GM21515 (cell line): ENCODE results near the gene FZD7.

Experiments
- ATAC-seq: cut with Tn5 transposase; IDR thresholded peaks from one replicate; pipeline ENCODE4 v1.9.1; 2021; ENCODE audit not compliant: unreplicated experiment

Gene FZD7

DNA sequence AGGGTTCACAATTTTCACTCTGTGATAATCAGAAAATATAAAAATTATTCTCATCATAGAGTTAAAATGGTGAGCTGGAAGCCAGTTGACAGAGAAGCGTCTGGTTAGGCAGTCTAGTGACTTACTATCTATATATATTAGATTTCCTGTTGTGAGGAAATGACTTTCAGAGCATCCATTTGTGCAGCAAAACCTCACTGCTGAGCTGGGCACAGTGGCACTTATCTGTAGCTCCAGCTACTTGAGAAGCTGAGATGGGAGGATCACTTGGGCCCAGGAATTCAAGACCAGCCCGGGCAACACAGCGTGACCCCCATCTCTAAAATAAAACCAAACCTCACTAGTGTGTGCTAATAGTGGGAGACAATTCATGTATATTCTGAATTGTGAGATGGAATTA lies 32.2 kb downstream of the FZD7 start:
- no peak for ATAC-seq

DNA sequence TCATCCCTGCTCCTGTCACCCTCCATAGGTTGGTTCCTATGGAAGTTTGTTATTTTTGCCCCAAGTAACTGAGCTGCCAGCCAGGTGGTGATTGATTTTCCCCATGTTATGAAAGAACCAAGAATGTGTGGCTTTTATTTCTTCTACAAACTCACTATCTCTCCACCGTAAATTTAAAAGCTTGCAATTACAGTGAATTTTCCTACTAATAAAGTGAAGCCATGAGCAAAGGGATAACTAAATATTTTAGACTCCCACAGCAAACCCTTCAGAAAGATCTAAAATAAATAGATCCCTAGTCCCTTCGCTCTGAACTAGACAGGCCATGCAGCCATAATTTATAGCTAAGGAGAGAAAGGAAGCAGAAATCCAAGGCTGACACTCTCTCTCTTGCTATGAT lies 33.2 kb downstream of the FZD7 start:
- no peak for ATAC-seq

DNA sequence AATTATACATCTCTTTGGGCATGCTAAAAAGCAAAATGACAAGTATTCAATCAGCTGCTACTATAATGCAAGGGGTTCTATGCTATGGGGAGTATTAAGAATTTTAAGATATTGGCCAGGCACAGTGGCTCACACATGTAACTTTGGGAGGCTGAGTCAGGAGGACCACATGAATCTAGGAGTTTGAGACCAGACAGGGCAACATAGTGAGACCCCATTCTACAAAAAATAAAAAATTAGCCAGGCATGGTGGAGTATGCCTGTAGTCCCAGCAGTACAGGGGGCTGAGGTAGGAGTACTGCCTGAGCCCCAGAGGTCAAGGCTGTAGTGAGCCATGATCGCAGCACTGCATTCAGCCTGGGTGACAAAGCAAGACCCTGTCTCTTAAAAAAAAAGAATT lies 33.9 kb downstream of the FZD7 start:
- no peak for ATAC-seq

DNA sequence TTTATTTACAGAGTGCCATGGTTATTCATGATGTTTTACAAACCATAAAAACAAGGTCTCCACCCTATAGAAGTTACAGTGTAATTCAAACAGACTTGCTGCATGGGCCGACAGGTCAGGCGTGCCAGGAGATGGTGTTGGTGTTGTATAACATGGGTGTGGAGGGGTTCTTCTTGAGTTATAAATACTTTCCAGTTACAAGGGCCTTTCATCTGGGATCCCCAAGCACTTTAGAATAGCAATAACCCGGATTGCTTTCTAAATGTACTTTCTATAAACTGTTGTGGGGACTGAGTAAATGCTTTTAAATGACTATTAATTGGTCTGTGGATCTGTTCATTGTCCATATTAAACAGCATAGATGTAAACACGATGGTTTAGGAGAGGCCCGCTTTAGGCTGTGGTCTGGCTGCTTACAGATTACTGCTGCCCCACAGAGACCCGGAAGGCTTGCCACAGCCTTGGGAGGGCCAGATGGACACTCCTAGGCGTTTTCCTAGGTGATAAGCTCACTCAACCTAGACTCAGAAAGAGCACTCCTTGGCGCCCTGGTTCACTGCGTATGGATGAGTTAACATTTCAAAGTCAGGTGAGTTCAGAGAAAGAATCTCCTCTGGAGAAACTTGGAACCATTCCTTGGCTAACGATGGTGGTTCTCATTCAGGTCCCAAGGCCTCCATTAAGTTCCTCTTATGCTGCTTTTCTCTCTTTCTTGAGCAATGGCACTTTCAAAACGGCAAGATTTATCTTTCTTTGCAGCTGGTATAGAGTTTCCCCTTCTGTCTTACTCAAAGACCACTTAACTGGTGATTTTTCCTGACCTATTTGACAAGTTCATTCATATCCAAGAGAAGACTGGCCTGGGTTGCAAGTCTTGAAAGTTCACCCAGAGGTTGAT lies 35.8 kb downstream of the FZD7 start:
- ATAC-seq: no peak

DNA sequence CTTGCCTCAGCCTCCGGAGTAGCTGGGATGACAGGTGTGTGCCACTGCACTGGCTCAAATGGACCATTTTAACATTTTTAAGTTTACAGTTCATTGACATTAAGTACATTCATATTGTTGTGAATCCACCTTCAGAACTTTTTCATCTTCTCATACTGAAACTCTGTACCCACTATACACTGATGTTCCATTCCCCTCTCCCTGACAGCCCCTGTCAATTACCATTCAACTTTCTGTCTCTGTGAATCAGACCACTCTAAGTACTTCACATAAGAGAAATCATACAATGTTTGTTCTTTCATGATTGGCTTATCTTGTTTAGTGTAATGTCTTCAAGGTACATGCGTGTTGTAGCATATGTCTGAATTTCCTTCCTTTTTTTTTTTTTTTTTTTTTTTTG lies 37.5 kb downstream of the FZD7 start:
- ATAC-seq: no peak

DNA sequence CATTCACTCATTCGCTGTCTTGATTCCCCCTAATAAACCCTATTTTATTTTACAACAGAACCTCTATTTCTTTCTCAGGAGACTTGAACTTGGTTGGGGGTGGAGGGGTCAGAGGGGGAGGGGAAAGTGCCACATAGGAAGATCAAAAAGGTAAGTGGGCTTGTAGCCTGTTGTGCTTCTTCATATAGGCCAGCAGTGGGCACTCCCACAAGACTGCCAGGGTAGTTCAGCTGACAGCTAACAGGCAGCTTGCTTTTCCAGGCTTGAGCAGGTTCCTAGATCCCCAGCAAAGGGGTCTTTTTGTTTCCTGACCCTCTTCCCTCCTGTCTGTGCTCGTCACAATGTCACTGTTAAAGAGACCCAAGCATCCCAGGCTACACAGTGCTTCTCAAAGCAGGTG lies 38.6 kb downstream of the FZD7 start:
- no peak for ATAC-seq

DNA sequence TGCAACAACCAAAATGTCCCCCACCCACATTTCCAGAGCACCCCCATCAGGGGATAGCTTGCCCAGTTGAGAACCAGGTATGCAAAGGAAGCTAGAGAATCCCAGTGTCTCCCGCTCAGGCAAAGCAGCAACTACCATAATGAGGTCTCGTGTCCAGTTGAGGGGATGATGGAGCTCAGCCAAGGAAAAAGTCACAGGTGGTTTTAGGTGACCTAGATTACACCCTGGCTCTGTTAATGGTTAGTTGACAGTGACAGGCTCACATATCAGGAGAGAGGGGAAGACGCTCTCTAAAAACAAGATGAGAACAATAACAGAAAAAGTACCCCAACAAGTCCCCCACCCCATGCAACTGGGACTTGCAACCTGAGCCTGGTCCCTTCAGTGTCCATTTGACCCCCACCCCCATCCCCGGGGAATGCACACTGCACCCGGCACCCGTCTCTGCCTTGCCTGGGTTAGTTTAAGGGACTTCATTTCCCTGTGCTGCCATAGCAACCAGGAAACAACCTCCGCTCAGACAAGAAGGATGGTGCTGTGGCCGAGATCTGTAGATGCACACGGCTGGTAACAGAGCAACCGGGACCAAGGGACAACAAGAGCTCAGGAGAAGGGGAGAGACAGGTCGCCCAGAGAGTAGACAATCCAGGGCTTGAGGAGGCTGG lies 39.2 kb downstream of the FZD7 start, which contains the start of gene KIAA2012:
Gene KIAA2012 (plus strand): TSS at position 519 of the 665 bp plus-strand sequence. CDS start 373 bp downstream, outside the sequence.
- no peak for ATAC-seq

DNA sequence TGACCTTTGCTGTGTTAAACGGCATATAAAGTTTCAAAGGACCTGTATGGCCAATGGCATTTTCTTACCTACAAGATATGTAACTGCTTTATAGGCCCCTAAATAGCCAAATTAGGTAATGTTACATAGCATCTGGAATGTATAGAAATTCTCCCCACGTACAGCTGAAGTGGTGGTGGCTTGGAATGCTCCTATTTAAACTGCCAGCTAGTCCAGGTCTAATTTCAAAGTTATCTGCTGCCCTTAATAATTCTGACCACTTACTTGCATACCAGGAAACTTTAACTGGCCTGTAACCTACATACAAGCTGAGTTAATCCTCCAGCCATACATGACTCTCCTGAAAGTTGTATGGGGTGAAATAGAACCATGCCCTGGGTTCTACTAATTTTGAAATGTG lies 40.7 kb downstream of the FZD7 start:
- ATAC-seq: no peak

DNA sequence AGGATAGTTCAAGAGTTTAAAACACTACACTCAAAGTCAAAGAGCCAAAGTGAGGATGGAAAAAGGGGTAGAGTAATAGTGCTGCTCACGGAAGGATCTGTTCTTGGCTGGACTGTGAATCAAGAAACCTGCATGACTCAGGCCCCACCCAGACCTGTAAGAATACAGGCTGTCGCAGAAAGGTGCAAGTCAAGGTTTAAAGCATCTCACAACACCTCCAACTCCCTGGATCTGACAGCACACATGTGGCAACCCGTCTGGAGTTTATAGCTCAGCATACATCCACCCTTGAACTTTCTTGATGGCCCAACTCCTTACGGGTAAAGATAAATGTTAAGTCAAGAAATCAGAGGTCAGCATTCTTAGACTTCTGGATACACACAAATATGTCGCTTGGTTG lies 45.7 kb downstream of the FZD7 start:
- no peak for ATAC-seq

DNA sequence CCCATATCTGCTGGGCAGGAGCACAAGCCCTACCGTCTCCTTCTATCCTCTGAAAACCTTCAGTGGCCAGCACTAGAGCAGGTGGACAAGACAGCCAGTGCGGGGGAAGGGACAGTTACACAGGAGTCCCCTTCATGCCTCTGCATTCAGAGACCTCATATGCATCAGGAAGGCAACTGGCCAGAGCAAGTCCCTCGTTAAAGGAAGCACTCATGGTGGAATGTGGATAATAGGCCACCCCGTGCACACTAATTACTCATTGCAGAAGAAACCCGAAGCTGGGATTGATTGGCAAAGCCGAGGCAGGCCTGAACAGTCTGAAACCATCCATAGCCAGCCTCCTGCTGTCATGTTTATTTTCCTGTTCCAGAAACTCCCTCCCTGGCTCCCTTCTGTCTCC lies 50.6 kb downstream of the FZD7 start:
- ATAC-seq: no peak
